Measurements from ENCODE around the gene WHRN. TPM values are rescaled to one million over a fixed set of nuclear protein-coding genes. Genes with fewer than 3 reads are reported as not detected.
A peak's percentile ranks its signal among the peaks of the same experiment; 100 is the strongest.

WHRN gene
- total and polyA plus RNA-seq, 9 of the 15 experiments (the other 6 are each of a cell fraction or from before 2014, with no cell fraction given), result 0.31 to 14.1 (median 3.0) TPM

GRCh38 chr9:114452219-114453165, 52.8 kb downstream of the WHRN start:
- Histone ChIP-seq H3K27me3 (ENCODE audit: control insufficient read depth in 2 of 2, insufficient read depth in 2 of 2, low read length in 2 of 2) (no peaks in the 10 kb centered on the region), H3K27ac (ENCODE audit: extremely low read depth, low read depth, low read length) (no peak overlapping the region), H3K36me3 (ENCODE audit: control insufficient read depth, insufficient read depth, low read length) (no peaks in the 10 kb centered on the region), H3K4me2 (ENCODE audit: insufficient read depth, low read length) (no peak overlapping the region), H4K20me1 (replicated peaks; ENCODE audit: control insufficient read depth, insufficient read depth, low read length) (0 out of 2 replicates have a peak, but pooled peaks cover 4% of the 10 kb centered on the region), H3K9ac (ENCODE audit: insufficient read depth in 1 of 2, low read depth in 2 of 2, low read length in 2 of 2) (peak overlapping the region in 1 of 2 experiments; percentile 19; a peak in 1 of 4 replicates), H3K9me3 (replicated peaks; ENCODE audit: control insufficient read depth, insufficient read depth, low read depth, low read length) (no peaks in the 10 kb centered on the region), H3K4me3 (no peak overlapping the region), H3K9me1 (ENCODE audit: control insufficient read depth, insufficient read depth, low read length) (no peaks in the 10 kb centered on the region), H3K4me1 (replicated peaks in 1 of 2; ENCODE audit: control insufficient read depth in 2 of 2, insufficient read depth in 2 of 2, low read length in 2 of 2) (no peaks in the 10 kb centered on the region; a peak in 1 of 5 replicates), H2AFZ (ENCODE audit: low read depth, low read length) (no peak overlapping the region), H3K79me2 (ENCODE audit: control insufficient read depth, insufficient read depth, low read length) (no peaks in the 10 kb centered on the region)
- ATAC-seq, result no peak
- intact Hi-C loops (cut with micrococcal nuclease) (no loop called here), in situ Hi-C loops (cut with MboI) (no loop called here)
- BruUV-seq (replicated peaks), result no TSS peak
- FAIRE-seq, result no peak
- peak; percentile 58 for TF ChIP-seq NFIC (IDR thresholded peaks at IDR 0.05)
- no peak for TF ChIP-seq RBM15 (IDR thresholded peaks at IDR 0.05; ENCODE audit: insufficient read depth, low read length)
- CTCF ChIA-PET (ENCODE audit: low intra/inter-chr PET ratio), result no interaction called here
- 41% methylated on average over 12 of the region's 12 CpGs for WGBS (ENCODE audit: insufficient coverage, low coverage, missing lambda C conversion rate)
- POLR2A ChIA-PET, result interaction anchor here (0.6 kb wide), 1 partner anchor 209 kb away, joined by 3 read pairs; no protein-coding TSS in a partner anchor
- DNase-seq (ENCODE audit: extremely low read depth in 1 of 4, low spot score in 3 of 4), result no peak

DNA sequence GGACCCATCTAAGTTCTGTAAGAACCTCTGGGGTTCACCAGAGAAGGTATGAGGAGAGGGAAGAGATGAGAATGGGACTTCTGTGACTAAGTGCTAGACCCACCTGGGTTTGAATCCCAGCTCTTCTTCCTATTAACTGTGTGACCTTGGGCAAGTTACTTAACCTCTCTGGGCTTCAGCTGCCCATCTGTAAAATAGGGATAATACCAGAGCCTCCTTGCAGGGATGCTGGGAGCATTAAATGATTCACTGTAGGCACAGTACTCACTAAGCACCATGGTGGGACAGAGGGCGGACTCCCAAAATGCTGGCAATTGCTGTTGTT, 53.6 kb downstream of the WHRN start:
- no TSS peak for BruUV-seq (replicated peaks)
- Histone ChIP-seq H3K27ac (ENCODE audit: extremely low read depth, low read depth, low read length) (no peak overlapping the region), H3K9me3 (replicated peaks; ENCODE audit: control insufficient read depth, insufficient read depth, low read depth, low read length) (no peaks in the 10 kb centered on the region), H4K20me1 (replicated peaks; ENCODE audit: control insufficient read depth, insufficient read depth, low read length) (0 out of 2 replicates have a peak, but pooled peaks cover 4% of the 10 kb centered on the region), H3K27me3 (ENCODE audit: control insufficient read depth in 2 of 2, insufficient read depth in 2 of 2, low read length in 2 of 2) (no peaks in the 10 kb centered on the region), H3K9me1 (ENCODE audit: control insufficient read depth, insufficient read depth, low read length) (no peaks in the 10 kb centered on the region), H3K36me3 (ENCODE audit: control insufficient read depth, insufficient read depth, low read length) (no peaks in the 10 kb centered on the region), H3K79me2 (ENCODE audit: control insufficient read depth, insufficient read depth, low read length) (no peaks in the 10 kb centered on the region), H2AFZ (ENCODE audit: low read depth, low read length) (no peak overlapping the region), H3K9ac (ENCODE audit: insufficient read depth in 1 of 2, low read depth in 2 of 2, low read length in 2 of 2) (no peak overlapping the region), H3K4me2 (ENCODE audit: insufficient read depth, low read length) (no peak overlapping the region), H3K4me1 (replicated peaks in 1 of 2; ENCODE audit: control insufficient read depth in 2 of 2, insufficient read depth in 2 of 2, low read length in 2 of 2) (no peaks in the 10 kb centered on the region; a peak in 1 of 5 replicates), H3K4me3 (no peak overlapping the region)
- in situ Hi-C loops (cut with MboI) (no loop called here), intact Hi-C loops (cut with micrococcal nuclease) (no loop called here)
- CTCF ChIA-PET (ENCODE audit: low intra/inter-chr PET ratio), result no interaction called here
- no peak for DNase-seq (ENCODE audit: extremely low read depth in 1 of 4, low spot score in 3 of 4)
- WGBS (ENCODE audit: insufficient coverage, low coverage, missing lambda C conversion rate), result 100% methylated on average over 1 of the region's 1 CpG
- POLR2A ChIA-PET, result no interaction called here
- no peak for FAIRE-seq
- ATAC-seq, result no peak
- TF ChIP-seq RBM17 (IDR thresholded peaks at IDR 0.05; ENCODE audit: borderline replicate concordance, low read depth, low read length) (no peak), HDAC1 (IDR thresholded peaks at IDR 0.05) (no peak), TBL1XR1 (IDR thresholded peaks at IDR 0.05; ENCODE audit: low read length in 2 of 2) (no peak), ZNF584 (CRISPR knock-in tag; IDR thresholded peaks at IDR 0.05; ENCODE audit: low read depth) (no peak), ZFP36 (IDR thresholded peaks at IDR 0.05; ENCODE audit: low read depth, low read length, partially characterized antibody) (peak; percentile 59), BACH1 (tag; IDR thresholded peaks at IDR 0.05) (no peak), NFE2L1 (tag; IDR thresholded peaks at IDR 0.05; ENCODE audit: borderline replicate concordance, low read depth) (no peak)
- TF ChIP-seq, protein P1, sequence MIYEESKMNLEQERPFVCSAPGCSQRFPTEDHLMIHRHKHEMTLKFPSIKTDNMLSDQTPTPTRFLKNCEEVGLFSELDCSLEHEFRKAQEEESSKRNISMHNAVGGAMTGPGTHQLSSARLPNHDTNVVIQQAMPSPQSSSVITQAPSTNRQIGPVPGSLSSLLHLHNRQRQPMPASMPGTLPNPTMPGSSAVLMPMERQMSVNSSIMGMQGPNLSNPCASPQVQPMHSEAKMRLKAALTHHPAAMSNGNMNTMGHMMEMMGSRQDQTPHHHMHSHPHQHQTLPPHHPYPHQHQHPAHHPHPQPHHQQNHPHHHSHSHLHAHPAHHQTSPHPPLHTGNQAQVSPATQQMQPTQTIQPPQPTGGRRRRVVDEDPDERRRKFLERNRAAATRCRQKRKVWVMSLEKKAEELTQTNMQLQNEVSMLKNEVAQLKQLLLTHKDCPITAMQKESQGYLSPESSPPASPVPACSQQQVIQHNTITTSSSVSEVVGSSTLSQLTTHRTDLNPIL (CRISPR knock-in tag; IDR thresholded peaks at IDR 0.05), result no peak

All from K562 (cell line).